ACC112 (cell line): Measurements from ENCODE around the gene SLC38A5.

Source experiments
- H2AFZ ChIP-seq: fragments of 200-600 bp; sonication (generic); one replicate; pipeline ENCODE4 v1.6.0; 2017; ENCODE audit warnings: antibody characterized with exemption, low read length; ENCODE audit not compliant: unreplicated experiment
- H3K27ac ChIP-seq: fragments of 200-600 bp; sonication (generic); 2 replicates; pipeline ENCODE4 v1.5.1; 2014; ENCODE audit warnings: low read depth, mild to moderate bottlenecking, antibody characterized with exemption, low read length, moderate library complexity
- H3K27me3 ChIP-seq: fragments of 200-600 bp; sonication (generic); 2 replicates; pipeline ENCODE4 v1.6.1; 2014; ENCODE audit warnings: mild to moderate bottlenecking, antibody characterized with exemption, low read length, moderate library complexity, mixed read lengths; ENCODE audit not compliant: insufficient read depth
- H3K36me3 ChIP-seq: fragments of 200-600 bp; sonication (generic); 2 replicates; pipeline ENCODE4 v1.6.1; 2016; ENCODE audit warnings: mild to moderate bottlenecking, antibody characterized with exemption, low read length, moderate library complexity, mixed read lengths; ENCODE audit not compliant: insufficient read depth
- H3K4me1 ChIP-seq: fragments of 200-600 bp; sonication (generic); one replicate; pipeline ENCODE4 v1.6.1; 2016; ENCODE audit warnings: low read length, mixed read lengths; ENCODE audit not compliant: insufficient read depth, unreplicated experiment, control insufficient read depth
- H3K4me3 ChIP-seq: fragments of 200-600 bp; sonication (generic); 2 replicates; pipeline ENCODE4 v1.5.1; 2014; ENCODE audit warnings: mild to moderate bottlenecking, low read depth, low read length
- H3K79me2 ChIP-seq: fragments of 200-600 bp; sonication (generic); one replicate; pipeline ENCODE4 v1.6.0; 2016; ENCODE audit warnings: low read length; ENCODE audit not compliant: control insufficient read depth, unreplicated experiment, insufficient read depth

SLC38A5 gene

DNA sequence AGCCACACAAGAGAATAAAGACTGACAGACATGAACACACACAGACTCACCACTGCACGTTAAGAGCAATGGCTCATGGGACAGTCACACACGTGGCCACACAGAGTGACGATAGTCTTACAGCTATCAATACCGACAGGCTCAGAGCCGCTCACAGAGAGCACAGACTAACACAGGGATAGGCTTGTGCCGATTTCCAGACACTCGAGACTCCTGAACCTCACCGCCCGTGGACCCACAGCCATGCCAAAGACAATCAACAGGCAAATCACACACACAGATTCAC lies 716 bp upstream of the SLC38A5 start:
- H3K4me1 ChIP-seq: peaks cover 10% of the 10 kb centered on the region
- no peak overlapping the region for H3K27ac ChIP-seq
- no peaks in the 10 kb centered on the region for H3K36me3 ChIP-seq
- peaks cover 26% of the 10 kb centered on the region for H3K79me2 ChIP-seq
- no peaks in the 10 kb centered on the region for H3K27me3 ChIP-seq
- H2AFZ ChIP-seq: no peak overlapping the region
- no peak overlapping the region for H3K4me3 ChIP-seq

DNA sequence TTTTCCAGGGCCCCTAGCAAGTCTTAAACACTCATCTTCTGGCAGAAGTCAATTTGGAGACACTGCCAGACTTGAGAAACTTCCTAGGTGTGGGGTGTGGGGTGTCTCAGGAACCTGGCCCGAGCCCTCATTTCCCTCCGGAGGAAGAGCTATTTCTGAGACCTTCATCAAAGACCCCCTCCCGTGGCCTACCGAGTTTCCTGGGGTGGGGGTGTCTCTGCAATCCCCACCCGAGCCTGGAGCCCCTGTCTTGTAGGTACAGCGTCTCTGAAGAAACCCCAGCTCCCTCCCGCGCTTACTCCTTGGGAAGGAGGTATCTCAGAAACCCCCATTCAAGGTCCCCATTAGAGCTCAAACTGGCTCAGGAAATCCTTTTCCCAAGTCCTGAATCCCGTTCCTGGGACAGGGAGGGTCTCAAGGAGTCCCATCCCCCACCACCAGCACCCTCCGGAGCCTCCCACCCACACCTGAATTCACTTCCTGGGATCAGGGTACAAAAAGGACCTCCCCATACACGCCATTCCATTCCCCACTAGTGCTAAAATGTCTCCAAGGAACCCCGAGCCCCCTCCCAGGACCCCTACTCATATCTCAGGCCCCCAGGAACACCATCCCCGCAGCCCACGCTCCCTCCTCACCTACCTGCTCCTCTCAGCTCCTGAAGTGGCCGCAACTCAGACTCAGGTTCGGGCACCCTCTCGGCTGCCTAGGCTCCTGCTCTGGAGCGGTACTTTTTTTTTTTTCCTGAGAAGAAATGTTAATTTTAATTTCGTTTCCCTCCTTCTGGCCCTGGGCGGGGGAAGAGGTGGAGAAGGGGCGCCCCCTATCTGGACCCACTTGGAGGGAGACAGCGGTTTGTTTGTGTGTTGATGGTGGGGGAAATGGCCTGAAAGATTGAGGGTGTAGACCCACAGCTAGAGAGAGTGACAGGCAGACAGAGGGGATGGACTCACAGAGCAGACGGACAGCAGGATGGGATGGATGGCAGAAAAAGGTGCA lies 1.1 kb downstream of the SLC38A5 start:
- H3K27ac ChIP-seq: no peak overlapping the region
- H2AFZ ChIP-seq: no peak overlapping the region
- peaks cover 30% of the 10 kb centered on the region for H3K79me2 ChIP-seq
- H3K4me1 ChIP-seq: peaks cover 16% of the 10 kb centered on the region
- H3K27me3 ChIP-seq: no peaks in the 10 kb centered on the region
- H3K4me3 ChIP-seq: peak overlapping the region; percentile 87
- no peaks in the 10 kb centered on the region for H3K36me3 ChIP-seq

DNA sequence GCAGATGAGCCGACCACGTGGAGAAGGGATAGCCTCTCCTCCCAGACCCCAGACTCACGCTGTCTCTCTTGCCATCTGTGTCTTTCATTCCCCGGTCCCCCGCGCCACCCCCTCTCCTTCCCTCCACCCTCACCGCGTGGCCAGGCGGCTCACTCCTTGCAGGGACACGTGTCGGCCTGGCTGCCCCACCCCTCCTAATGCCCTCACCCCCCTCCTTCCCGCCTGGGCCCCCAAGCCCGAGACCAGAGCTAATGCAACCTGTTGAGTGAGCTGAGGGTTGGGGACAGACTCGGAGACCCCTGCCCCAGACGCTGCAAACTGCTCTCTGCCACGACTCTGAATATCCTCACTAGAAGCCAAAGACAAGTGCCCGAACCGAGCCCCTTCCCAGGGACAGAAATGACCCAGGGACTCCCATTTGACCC lies 1.8 kb downstream of the SLC38A5 start:
- H3K27me3 ChIP-seq: no peaks in the 10 kb centered on the region
- peak overlapping the region; percentile 87 for H3K4me3 ChIP-seq
- H3K79me2 ChIP-seq: peaks cover 33% of the 10 kb centered on the region
- no peaks in the 10 kb centered on the region for H3K36me3 ChIP-seq
- peaks cover 16% of the 10 kb centered on the region for H3K4me1 ChIP-seq
- H2AFZ ChIP-seq: peak overlapping the region; percentile 12
- peak overlapping the region; percentile 6; the same call in 1 of the 2 replicates for H3K27ac ChIP-seq

DNA sequence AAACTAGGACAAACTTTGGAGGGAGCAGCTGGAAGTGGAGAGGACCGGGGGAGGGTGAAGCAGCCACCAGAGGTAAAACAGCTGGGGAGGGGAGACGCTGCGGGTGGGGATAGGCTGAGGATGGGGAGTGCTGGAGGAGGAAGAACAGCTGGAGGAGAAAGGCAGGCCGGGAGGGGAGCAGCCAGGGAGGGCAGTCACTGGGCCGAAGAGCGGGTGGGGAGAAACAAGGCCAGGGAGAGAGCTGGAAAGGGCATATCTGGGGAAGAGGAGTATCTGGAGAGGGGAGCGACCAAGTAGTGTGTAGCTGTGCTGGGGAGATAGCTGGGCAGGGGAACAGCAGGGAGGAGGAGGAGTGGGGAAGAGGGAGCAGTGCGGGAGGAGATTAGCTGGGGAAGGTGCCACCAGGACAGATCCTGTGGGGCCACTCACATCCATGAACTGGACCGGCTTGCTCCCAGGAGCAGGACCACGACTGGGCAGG lies 2.7 kb downstream of the SLC38A5 start:
- H3K36me3 ChIP-seq: no peaks in the 10 kb centered on the region
- peaks cover 33% of the 10 kb centered on the region for H3K79me2 ChIP-seq
- H3K4me3 ChIP-seq: peak overlapping the region; percentile 87
- peaks cover 16% of the 10 kb centered on the region for H3K4me1 ChIP-seq
- H2AFZ ChIP-seq: no peak overlapping the region
- H3K27me3 ChIP-seq: no peaks in the 10 kb centered on the region
- peak overlapping the region; percentile 6 for H3K27ac ChIP-seq

DNA sequence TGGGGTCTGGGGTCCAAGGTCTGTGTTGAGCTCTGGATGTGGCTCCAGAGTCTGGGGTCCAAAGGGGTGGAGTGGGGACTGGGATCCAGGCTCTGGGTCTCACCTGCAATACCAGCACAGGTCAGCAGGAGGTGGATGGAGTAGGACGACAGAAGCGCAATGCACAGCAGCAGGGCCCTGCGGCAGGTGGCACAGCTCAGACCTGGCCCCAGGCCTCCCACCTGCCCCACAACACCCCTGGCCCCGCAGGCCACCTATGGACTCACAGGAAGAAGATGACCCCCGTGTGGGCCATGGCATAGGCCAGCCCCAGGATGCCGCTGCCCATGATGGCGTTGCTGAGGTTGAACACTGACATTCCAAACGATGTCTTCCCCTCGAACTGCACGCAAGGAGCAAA lies 3.4 kb downstream of the SLC38A5 start:
- no peaks in the 10 kb centered on the region for H3K36me3 ChIP-seq
- H3K27ac ChIP-seq: no peak overlapping the region
- H3K4me3 ChIP-seq: peak overlapping the region; percentile 87
- H3K4me1 ChIP-seq: peaks cover 16% of the 10 kb centered on the region
- H2AFZ ChIP-seq: no peak overlapping the region
- no peaks in the 10 kb centered on the region for H3K27me3 ChIP-seq
- H3K79me2 ChIP-seq: peaks cover 33% of the 10 kb centered on the region

DNA sequence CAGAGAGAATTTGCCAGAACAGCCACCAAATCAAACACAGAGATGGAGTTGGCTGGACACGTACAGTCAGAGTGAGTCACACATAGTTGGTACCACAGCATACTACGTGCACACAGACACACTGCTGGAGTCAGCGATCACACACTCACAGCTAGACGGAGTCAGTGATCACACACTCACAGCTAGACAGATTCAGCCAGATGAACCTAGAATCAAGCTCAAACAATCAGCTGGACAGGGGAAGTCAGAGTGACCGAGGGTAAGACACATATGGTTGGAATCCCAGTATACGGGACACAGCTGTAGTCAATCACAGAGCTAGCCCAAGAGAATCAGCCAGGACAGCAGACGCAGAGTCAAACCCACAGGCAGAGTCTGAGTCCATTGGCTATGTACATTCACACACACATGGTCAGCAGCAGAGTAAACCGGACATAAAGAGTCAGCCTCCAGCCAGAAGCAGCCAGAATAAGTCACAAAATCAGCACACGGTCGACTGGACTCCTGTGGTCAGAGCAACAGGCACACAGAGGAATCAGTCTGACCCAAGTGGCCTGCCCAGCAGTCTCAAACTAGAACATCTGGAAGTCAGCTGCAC lies 4.6 kb downstream of the SLC38A5 start:
- no peaks in the 10 kb centered on the region for H3K36me3 ChIP-seq
- peaks cover 33% of the 10 kb centered on the region for H3K79me2 ChIP-seq
- H2AFZ ChIP-seq: no peak overlapping the region
- H3K4me3 ChIP-seq: peak overlapping the region; percentile 87
- H3K27me3 ChIP-seq: no peaks in the 10 kb centered on the region
- H3K4me1 ChIP-seq: peaks cover 16% of the 10 kb centered on the region
- H3K27ac ChIP-seq: peak overlapping the region; percentile 87

DNA sequence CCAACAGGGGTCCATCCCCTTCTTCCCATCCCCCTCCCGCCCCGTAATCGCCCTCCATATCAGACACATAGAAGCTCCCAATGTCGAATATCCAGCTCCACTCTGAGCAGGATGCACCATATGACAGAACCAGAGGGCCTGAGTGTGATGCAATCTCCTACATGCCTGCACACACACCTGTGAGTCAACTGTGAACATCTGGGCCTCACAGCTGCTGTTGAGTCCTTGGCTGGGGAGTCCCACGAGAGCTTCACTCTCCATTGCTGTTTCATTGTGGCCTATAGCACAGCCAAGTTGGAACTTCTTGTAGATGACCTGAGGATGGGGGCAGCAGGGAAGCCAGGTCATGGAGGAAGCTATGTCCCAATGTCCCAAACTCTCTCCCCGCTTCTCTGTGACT lies 8.2 kb downstream of the SLC38A5 start:
- no peak overlapping the region for H2AFZ ChIP-seq
- peaks cover 14% of the 10 kb centered on the region for H3K4me1 ChIP-seq
- H3K36me3 ChIP-seq: no peaks in the 10 kb centered on the region
- H3K4me3 ChIP-seq: no peak overlapping the region
- peaks cover 19% of the 10 kb centered on the region for H3K79me2 ChIP-seq
- no peaks in the 10 kb centered on the region for H3K27me3 ChIP-seq
- no peak overlapping the region for H3K27ac ChIP-seq

DNA sequence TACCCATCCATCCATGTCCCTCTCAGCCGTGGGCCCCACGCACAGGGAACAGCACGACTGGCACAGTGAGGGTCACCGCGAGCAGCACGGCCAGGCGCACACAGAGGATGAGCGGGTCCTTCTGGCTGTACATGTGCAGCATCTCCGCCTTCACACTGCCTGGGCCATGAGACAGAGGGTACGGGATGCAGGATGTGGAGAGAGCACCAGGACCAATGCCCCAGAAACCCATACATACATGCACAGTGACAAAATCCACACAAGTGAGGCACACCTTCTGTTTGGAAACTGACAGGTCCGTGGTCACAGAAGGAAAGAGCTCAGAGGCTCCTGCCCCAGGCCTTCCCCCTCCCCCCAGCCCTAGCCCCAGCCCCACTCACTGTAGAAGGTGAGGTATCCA lies 9.5 kb downstream of the SLC38A5 start:
- Histone ChIP-seq H3K27ac (no peak overlapping the region), H3K4me3 (no peak overlapping the region), H3K27me3 (no peaks in the 10 kb centered on the region), H3K79me2 (peaks cover 11% of the 10 kb centered on the region), H3K36me3 (no peaks in the 10 kb centered on the region), H2AFZ (no peak overlapping the region), H3K4me1 (peaks cover 5% of the 10 kb centered on the region)

DNA sequence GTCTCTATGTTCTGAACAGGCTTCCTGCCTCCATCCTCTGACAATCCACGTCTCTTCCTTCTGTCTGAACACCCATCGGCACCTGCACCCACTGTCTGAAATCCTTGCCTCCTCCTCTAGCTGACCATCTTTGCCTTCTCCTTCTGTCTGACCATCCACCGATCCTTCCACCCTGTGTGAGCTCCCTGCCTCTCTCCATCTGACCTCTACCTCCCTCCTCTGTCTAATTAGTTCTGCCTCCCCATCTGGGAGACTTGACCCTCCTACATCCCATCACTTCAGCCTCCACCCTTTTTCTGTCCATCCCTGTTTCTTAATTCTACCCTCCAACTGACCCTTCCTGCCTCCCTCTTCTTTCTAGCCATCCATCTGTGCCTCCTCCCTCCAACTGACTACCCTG lies 10.0 kb downstream of the SLC38A5 start:
- Histone ChIP-seq H3K27ac (no peak overlapping the region), H2AFZ (no peak overlapping the region), H3K4me1 (peaks cover under 1% of the 10 kb centered on the region), H3K36me3 (no peaks in the 10 kb centered on the region), H3K79me2 (peaks cover 9% of the 10 kb centered on the region), H3K27me3 (no peaks in the 10 kb centered on the region), H3K4me3 (no peak overlapping the region)

DNA sequence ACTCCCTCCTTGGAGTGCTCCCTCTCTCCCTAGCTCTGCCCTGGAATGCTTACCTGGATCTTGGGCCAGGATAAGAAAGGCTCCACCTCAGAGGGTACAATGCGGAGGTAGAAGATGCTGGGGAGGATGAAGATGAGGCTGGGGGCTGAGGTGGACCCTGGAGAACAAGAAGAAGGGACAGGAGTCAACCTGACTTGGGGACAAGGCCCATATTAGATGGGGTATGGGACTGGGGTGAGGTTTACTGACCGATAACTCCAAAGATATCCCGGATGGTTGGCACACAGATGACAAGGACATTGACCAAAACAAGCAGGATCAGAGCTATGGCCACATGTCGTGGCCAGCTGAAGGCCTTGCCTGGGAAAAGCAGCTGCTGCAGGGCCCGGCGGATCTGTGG lies 10.6 kb downstream of the SLC38A5 start:
- Histone ChIP-seq H3K27ac (no peak overlapping the region), H3K36me3 (no peaks in the 10 kb centered on the region), H3K4me3 (no peak overlapping the region), H3K4me1 (no peaks in the 10 kb centered on the region), H3K79me2 (peaks cover 6% of the 10 kb centered on the region), H2AFZ (no peak overlapping the region), H3K27me3 (no peaks in the 10 kb centered on the region)

DNA sequence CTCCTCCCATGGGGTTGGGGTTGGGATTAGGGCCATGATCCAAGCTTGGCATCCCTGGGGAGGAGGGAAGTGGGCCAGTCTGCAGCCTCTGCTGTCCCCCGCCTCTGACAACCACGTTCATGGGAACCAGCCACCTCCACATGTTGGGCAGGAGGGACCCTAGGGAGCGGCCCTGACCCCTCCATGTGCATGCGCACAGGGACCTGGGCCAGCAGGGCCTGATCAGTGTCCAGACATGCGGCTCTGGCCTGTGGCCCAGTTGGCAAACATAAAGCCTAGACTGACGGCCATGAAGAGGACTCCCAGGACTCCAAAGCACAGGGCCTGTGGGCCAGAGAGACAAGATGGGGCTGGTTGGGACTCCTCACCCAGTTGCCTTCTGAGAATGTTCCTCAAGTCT lies 11.3 kb downstream of the SLC38A5 start:
- H3K4me3 ChIP-seq: no peak overlapping the region
- H3K36me3 ChIP-seq: no peaks in the 10 kb centered on the region
- H3K27me3 ChIP-seq: no peaks in the 10 kb centered on the region
- no peak overlapping the region for H2AFZ ChIP-seq
- no peaks in the 10 kb centered on the region for H3K79me2 ChIP-seq
- no peak overlapping the region for H3K27ac ChIP-seq
- H3K4me1 ChIP-seq: no peaks in the 10 kb centered on the region
